Panc1 (cell line): ENCODE results near the gene ADSS2. TPM values are rescaled to one million over a fixed set of nuclear protein-coding genes. Genes with fewer than 3 reads are reported as not detected.

Experiments used
- ATAC-seq: fragments of 200-7000 bp; cut with Tn5 transposase; 2 replicates; pipeline ENCODE4 v1.9.1; 2020; ENCODE audit warnings: mild to moderate bottlenecking, moderate library complexity
- BruUV-seq: library from RNA; stranded (reverse); fragments of 400-500 nt; replicated peaks from 2 replicates; lab custom pipeline; 2021; lab: Mats Ljungman, UMichigan
- CTCF ChIA-PET: fragments of 300-600 bp; sonication (Branson Sonifier 250); formaldehyde crosslinking; loops from one replicate; lab custom pipeline; 2022; ENCODE audit warnings: antibody characterized with exemption; lab: Charles Lee
- POLR2A ChIA-PET: fragments of 300-600 bp; sonication (Branson Sonifier 250); formaldehyde crosslinking; loops from one replicate; lab custom pipeline; 2022; ENCODE audit warnings: antibody characterized with exemption; lab: Charles Lee
- DNase-seq: peaks from one replicate; pipeline ENCODE4 v3.0.0-alpha.2; 2010; ENCODE audit warnings: low read depth, low spot score
- H3K27ac ChIP-seq: 2 replicates; pipeline ENCODE4 v1.5.1; 2011; ENCODE audit warnings: mild to moderate bottlenecking, low read length, inconsistent platforms
- H3K27me3 ChIP-seq: fragments of 200-500 bp; sonication (Bioruptor generic); 2 replicates; pipeline ENCODE4 v1.6.0; 2014; ENCODE audit warnings: low read length, inconsistent platforms; ENCODE audit not compliant: control insufficient read depth, insufficient read depth
- H3K36me3 ChIP-seq: fragments of 200-500 bp; sonication (Bioruptor generic); 2 replicates; pipeline ENCODE4 v1.5.1; 2014; ENCODE audit warnings: inconsistent platforms, mild to moderate bottlenecking, low read length, moderate library complexity; ENCODE audit not compliant: control insufficient read depth, insufficient read depth
- H3K4me1 ChIP-seq: 2 replicates; pipeline ENCODE4 v1.5.1; 2011; ENCODE audit warnings: inconsistent platforms, mild to moderate bottlenecking, low read length, moderate library complexity; ENCODE audit not compliant: control insufficient read depth, insufficient read depth
- H3K4me3 ChIP-seq, 2 experiments: 2 replicates each; pipeline ENCODE4 v1.5.1; 2011 to 2012; ENCODE audit warnings: low read depth in 2 of 2, low read length in 2 of 2, mild to moderate bottlenecking in 2 of 2, inconsistent platforms in 1 of 2, moderate library complexity in 1 of 2
- H3K9me3 ChIP-seq: fragments of 200-500 bp; sonication (Bioruptor generic); 2 replicates; pipeline ENCODE4 v1.5.1; 2014; ENCODE audit warnings: low read depth, mild to moderate bottlenecking, inconsistent platforms, low read length, moderate library complexity; ENCODE audit not compliant: control insufficient read depth, insufficient read depth
- CTCF ChIP-seq: fragments of 450-650 bp; IDR thresholded peaks from 2 replicates; pipeline ENCODE4 v1.5.1; 2017; ENCODE audit warnings: mild to moderate bottlenecking
- POLR2AphosphoS5 ChIP-seq: IDR thresholded peaks from 2 replicates; pipeline ENCODE4 v1.6.1; 2012; ENCODE audit warnings: mild to moderate bottlenecking, low read depth, low read length, moderate library complexity
- REST ChIP-seq, 2 experiments: IDR thresholded peaks; 2 replicates each; pipeline ENCODE4 v1.6.1; 2011 to 2012; ENCODE audit warnings: low read depth in 2 of 2, control low read depth in 1 of 2, low read length in 1 of 2, mild to moderate bottlenecking in 1 of 2, moderate library complexity in 1 of 2; ENCODE audit not compliant: insufficient read depth in 1 of 2
- SIN3A ChIP-seq: IDR thresholded peaks from 2 replicates; pipeline ENCODE4 v1.6.1; 2012; ENCODE audit warnings: low read depth, mild to moderate bottlenecking, low read length, moderate library complexity, borderline replicate concordance; ENCODE audit not compliant: insufficient read depth
- TCF7L2 ChIP-seq: IDR thresholded peaks from 2 replicates; pipeline ENCODE4 v1.6.1; 2011; ENCODE audit warnings: mild to moderate bottlenecking, low read depth, low read length, inconsistent platforms
- in situ Hi-C: cut with HindIII; loops from 2 replicates; pipeline ENCODE4 v1.10.0; 2016; ENCODE audit warnings: low sequenced_read_pairs, low pct_unique_long_range_greater_than_20kb
- intact Hi-C: fragments of 100-400 bp; cut with micrococcal nuclease; formaldehyde crosslinking; loops from one replicate; pipeline ENCODE4 v1.10.0; 2022; ENCODE audit not compliant: unreplicated experiment
- total RNA-seq: library from RNA; stranded (reverse); gene quantifications from one replicate; pipeline ENCODE4 v1.2.1, GENCODE V29; 2021; ENCODE audit not compliant: unreplicated experiment

The ADSS2 gene
- total RNA-seq, 1 experiment from 2014 or later, result 42.2 TPM

- Histone ChIP-seq H3K4me1 (no peaks in the 10 kb centered on the region), H3K9me3 (no peaks in the 10 kb centered on the region), H3K36me3 (no peaks in the 10 kb centered on the region), H3K27ac (no peak overlapping the region), H3K4me3 (no peak overlapping the region), H3K27me3 (no peaks in the 10 kb centered on the region)
- ChIA-PET POLR2A (no interaction called here), CTCF (no interaction called here)
- no peak for ATAC-seq
- TF ChIP-seq CTCF (no peak), REST (IDR thresholded peaks at IDR 0.05; ENCODE audit: insufficient read depth in 1 of 2, low read depth in 2 of 2, low read length in 1 of 2) (no peak), POLR2AphosphoS5 (no peak), TCF7L2 (no peak), SIN3A (no peak)
- in situ Hi-C loops, result no loop called here
- DNase-seq, result no peak
- BruUV-seq, result no TSS peak
- intact Hi-C loops, result no loop called here
Observed at GRCh38 chr1:244369256-244370057, 82.3 kb downstream of the ADSS2 start.

GRCh38 chr1:244368279-244368678 is 83.4 kb downstream of the ADSS2 start:
- no peaks in the 10 kb centered on the region for H3K9me3 ChIP-seq
- ChIA-PET CTCF (no interaction called here), POLR2A (no interaction called here)
- TF ChIP-seq POLR2AphosphoS5 (no peak), SIN3A (no peak), REST (IDR thresholded peaks at IDR 0.05; ENCODE audit: insufficient read depth in 1 of 2, low read depth in 2 of 2, low read length in 1 of 2) (no peak)
- intact Hi-C loops, result no loop called here
- no peaks in the 10 kb centered on the region for H3K4me1 ChIP-seq
- ATAC-seq (no peak), DNase-seq (no peak)
- H3K36me3 ChIP-seq, result no peaks in the 10 kb centered on the region
- H3K4me3 ChIP-seq, result no peak overlapping the region
- H3K27ac ChIP-seq, result no peak overlapping the region
- in situ Hi-C loops, result no loop called here
- BruUV-seq, result no TSS peak
- H3K27me3 ChIP-seq, result no peaks in the 10 kb centered on the region
